ENCODE data around the gene DEFB124.
"Not testable (repeated sequence)": the region's sequence is repeated elsewhere in the genome, so short reads cannot be mapped to it uniquely, and the experiment has no call there.

DEFB124 gene

DNA sequence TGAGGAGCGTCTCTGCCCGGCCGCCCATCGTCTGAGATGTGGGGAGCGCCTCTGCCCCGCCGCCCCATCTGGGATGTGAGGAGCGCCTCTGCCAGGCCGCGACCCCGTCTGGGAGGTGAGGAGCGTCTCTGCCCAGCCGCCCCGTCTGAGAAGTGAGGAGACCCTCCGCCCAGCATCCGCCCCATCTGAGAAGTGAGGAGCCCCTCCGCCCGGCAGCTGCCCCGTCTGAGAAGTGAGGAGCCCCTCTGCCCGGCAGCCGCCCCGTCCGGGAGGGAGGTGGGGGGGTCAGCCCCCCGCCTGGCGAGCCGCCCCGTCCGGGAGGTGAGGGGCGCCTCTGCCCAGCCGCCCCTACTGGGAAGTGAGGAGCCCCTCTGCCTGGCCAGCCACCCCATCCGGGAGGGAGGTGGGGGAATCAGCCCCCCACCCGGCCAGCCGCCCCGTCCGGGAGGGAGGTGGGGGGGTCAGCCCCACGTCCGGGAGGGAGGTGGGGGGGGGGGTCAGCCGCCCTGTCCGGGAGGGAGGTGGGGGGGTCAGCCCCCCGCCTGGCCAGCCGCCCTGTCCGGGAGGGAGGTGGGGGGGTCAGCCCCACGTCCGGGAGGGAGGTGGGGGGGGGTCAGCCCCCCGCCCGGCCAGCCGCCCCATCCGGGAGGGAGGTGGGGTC is 47.9 kb downstream of the DEFB124 start:
- not testable (repeated sequence) for DNase-seq

DNA sequence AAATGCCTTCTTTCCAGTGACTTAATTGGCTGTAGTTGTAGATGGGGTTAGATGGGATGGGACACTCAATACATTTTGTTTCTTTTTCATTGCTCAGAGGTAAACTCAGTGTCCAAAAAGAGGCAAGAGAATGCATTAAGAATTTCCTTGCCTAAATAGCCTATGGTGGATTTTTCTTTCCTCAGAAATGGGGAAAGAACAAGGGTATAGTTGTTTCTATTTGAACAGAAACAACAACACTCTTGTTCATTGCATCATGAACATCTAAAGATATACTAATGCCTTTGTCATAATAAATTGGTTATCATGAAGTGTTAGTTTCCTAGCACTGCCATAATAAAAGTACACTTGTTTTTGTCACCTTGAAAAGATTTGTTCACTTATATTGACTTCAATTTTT is 49.1 kb downstream of the DEFB124 start:
- DNase-seq = no peak

- no peak for DNase-seq
Observed at GRCh38 chr20:31418307-31418706, 56.6 kb downstream of the DEFB124 start.

DNA sequence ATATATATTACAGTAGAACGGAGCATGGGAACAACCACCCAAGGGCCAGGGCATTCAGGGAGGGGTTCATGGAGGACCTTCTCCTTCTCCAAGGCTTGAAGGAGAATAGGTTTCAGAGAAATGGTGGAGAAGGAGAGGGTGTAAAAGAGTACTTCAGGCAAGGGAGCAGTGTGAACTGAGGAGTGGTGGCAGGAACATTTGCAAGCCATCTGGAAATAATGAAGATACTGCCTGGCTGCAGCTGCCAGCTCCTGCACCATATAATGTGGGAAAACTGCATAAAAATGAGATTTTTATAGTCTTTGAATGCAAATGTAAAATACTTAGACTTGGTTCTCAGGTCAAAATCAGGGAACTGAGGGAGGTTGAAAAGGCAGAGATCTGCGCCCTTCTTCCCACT is 59.3 kb downstream of the DEFB124 start:
- no peak for DNase-seq
